ENCODE data around the gene FPGS.

- no peak for TF ChIP-seq CTCF (IDR thresholded peaks at IDR 0.05)
- no peak for TF ChIP-seq POLR2A (IDR thresholded peaks at IDR 0.05)
Measured at GRCh38 chr9:127809002-127809539, 6.4 kb downstream of the FPGS start.
